ENCODE results near the gene LTBP2.
A peak's percentile ranks its signal among the peaks of the same experiment; 100 is the strongest.

Gene LTBP2

DNA sequence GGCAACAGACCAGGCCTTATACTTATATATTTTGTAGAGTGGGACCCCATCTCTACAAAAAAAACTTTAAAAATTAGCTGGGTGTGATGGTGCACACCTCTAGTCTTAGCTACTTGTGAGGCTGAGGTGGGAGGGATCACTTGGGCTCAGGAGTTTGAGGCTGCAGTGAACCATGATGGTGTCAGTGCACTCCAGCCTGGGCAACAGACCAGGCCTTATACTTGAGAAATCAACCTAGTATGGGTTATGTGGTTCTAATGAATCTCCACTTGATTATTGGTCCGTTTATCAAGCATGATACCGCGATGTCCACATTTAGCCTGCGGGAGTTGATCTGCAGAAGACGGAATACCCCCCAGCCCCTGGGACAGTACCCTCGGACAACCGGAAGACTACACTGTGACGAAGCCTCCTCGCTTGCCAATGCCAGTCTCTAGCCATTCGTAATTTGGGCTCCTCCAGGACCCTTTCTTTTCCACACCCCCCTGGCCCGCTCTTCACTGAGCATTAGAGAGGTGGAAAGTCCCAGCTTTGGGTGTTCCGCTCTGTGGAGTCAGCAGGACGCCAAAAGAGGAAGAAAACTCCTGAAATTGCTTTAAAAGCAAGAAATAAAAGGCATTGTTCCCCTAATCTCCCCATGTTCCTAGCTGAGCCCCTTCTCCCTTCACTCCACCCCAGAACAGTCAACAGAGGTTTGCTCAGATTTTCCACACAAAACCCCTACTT lies 19.4 kb downstream of the LTBP2 start:
- DNase-seq (ENCODE audit: extremely low read depth in 1 of 2, low read depth in 1 of 2) = no peak

DNA sequence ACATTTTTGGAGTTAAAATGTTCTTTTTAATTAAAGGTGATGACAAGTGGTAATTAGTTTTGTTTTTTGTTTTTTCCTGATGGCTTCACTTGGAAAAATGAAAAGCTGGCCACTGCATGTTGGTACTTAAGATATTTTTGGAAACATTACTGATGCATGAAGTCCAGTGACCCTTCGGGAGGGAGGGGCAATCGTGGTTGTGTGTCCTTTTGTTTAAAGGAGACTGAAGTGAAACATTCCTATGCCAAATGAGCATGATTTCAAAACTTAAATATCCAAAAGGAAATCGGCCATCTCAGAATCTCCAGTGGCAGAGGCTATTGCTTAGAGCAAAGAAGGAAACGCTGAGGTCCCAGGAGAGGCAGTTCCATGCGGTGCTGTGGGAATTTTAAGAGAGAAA lies 20.1 kb downstream of the LTBP2 start:
- DNase-seq (ENCODE audit: extremely low read depth in 1 of 2, low read depth in 1 of 2) = no peak

DNA sequence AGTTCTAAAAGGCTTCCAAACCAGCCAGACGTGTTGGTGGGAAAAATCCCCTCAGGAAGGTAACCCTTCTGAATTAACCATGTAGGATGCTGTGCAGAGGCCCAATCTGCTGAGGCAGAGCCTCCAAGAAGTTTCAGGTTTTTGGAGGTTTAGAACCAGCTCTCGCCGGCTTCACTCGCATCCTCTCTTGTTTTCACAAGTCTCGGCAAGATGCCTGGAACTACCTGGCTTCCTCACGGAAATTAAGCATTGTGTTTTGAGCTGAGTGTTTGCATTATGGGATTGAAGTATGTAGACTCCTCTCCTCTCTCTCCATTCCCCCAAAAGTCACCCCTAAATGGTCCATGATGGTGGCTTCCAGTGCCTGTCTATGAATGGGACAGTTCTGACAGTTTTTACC lies 20.6 kb downstream of the LTBP2 start:
- no peak for DNase-seq (ENCODE audit: extremely low read depth in 1 of 2, low read depth in 1 of 2)

DNA sequence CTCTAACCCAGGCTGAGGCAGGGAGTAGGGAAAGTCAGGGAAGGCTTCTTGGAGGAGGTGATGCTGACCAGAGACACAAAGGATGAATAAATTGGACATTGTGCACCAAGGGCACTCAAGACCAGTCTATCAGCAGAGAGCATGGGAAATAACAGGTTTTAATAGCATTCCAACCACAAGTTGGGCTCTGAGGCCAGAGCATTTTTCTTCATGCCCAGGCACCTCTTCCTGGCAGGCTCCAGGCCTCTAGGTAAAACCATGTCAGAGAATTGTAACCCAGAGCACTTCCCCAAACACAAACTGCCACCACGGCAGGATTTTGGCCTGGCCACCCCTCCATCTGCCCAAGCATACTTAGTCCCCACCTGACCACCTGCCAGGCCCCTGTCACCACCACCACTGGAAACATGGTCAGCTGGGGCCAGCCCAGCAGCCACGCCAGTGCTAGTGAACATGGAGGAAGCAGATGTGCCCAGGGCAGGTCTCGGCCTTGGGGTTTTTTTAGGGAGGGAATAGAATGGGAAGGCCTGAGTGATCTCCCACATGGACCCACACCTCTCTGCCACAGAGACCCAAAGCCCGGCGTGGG lies 22.7 kb downstream of the LTBP2 start:
- no peak for DNase-seq (ENCODE audit: extremely low read depth in 1 of 2, low read depth in 1 of 2)

DNA sequence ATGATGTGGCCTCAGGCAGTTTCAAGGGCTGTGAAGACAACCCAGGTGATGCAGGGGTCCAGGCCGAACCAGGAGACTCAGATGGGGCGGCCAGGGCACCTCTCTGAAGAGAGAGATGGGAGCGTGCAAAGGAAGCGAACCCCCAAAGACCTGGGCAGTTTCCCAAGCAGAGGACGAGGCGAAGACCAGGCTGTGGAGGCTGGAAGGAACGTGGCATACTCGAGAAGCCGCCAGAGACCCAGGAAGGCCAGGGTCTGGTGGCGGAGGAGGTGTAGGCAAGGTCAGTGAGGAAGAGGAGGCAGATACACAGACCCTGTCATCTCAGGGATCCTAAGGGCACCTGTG lies 24.7 kb downstream of the LTBP2 start:
- DNase-seq (ENCODE audit: extremely low read depth in 1 of 2, low read depth in 1 of 2) = no peak

DNA sequence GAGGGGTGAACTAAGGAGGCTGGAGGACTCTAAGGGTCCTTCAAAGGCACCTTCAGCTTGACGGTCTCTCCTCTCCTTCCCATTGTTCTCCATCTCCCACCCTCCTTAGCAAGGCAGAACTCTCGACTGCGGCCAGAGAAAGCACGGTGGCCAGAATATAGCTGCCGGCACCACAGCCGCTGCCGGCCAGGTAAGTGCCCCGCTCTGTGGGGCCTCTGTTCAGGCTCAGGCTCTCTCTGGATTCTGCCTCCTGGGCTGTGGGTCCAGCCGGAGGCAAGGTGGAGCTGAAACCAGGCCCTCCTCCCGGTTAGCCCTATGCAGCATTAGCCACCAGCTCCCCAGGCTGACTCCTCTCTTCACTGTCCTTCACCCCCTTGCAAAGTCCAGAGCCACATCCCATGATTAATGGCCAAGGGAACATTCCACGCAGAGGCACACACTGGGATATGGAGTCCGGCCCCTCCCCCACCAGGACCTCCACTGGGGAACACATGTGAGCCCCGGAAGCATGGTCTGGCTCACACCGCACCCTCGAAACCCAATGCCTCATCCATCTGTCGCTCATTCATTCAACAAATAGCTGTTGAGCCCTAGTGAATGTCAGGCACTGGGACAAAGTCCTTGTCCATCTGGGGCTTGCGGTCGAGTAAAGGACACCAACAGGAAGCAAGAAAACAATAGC lies 25.2 kb downstream of the LTBP2 start:
- no peak for DNase-seq (ENCODE audit: extremely low read depth in 1 of 2, low read depth in 1 of 2)

DNA sequence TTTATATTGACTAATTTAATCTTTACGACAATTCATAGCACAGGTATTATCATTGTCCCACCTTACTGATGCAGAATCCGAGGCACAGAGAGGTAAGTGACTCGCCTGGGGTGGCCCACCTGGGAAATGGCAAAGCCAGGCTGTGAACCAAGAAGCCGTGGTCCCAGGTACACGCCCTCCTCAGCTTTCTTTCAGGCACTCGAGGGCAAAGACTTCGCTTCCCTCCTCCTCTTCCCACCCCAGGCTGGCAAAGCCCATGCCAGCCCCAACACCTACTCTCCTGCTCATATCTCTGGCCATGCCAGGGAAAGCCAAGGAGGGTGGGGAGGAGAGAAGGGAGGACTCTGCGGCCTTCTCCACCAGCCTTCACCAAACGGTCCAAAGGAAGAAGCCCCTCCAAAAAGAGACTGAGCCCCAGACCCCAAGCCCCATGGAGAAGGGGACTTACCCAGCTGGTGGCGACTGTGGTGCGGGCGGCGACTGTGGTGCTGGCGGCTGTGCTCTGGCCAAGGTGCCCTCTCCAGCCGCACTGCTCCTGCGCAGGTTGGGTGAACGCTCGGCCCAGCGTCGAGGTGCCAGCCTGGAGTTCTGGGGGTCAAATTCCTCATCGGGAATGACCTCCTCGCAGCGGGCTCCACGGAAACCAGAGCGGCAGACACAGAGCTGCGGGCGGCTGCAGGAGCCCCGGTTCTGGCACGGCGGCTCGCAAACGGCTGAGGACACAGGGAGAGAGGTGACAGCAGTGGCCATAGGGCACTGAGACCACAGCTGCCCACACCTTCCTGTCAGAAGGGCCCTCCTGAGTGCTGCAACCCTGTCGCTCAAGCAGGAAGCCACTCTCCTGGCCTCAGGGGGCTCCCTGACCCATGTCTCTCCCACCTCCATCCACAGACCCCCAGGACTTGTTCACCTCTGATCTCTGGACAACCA lies 26.4 kb downstream of the LTBP2 start:
- no peak for DNase-seq (ENCODE audit: extremely low read depth in 1 of 2, low read depth in 1 of 2)

DNA sequence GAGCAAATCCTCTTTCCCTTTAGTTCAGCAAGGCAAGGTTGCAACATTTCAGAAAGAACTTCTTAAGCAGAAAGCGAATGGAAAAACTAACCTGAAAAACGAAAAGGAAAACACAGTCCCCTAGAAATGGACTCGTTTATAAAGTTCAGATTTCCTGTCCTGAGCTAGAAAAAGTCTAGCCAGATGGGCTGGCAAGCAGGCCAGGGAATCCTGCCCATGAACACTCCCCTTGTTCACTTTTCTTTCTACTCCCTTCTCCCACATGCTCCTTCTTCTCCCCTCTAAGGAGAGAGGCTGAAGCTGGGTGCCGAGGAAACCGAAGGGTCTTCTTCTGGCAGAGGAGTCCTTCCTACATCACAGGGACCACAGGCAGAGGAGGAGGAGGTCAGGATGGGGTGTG lies 27.1 kb downstream of the LTBP2 start:
- no peak for DNase-seq (ENCODE audit: extremely low read depth in 1 of 2, low read depth in 1 of 2)

DNA sequence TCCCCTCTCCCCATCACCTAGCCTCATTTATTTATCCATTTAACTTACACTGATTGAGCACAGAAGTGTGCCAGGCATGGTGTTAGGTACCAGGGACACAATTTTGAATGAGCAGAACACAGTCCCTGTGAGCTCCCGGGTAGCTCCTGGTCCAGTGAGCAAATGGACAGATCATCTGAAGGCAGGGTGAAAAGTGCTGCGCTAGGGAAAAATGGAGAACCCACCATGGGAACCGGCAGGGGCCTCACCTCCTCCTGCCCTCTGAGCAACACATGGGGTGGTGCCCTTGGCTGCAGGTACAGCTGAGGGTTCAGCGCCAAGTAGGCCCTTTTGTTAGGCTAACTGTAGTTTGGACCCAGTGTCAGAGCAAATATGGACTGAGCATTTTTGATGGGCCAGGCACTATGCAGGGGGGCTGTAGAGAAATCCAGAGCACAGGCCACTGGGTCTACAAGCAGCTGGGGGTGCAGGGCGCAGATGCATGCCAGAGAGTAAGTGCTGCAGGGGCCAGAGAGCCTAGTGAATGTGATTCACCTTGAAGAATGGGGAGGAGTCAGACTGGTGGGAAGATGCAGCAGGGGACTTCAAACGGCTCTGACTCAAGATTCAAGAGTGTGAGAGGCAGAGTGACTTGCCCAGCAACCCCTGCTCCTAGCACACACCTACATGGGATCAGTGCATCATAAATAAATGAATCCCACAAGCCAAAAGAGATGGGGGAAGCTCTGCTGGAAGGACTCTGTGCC lies 28.2 kb downstream of the LTBP2 start:
- DNase-seq (ENCODE audit: extremely low read depth in 1 of 2, low read depth in 1 of 2) = peak in 1 of 2 donors; percentile 47

DNA sequence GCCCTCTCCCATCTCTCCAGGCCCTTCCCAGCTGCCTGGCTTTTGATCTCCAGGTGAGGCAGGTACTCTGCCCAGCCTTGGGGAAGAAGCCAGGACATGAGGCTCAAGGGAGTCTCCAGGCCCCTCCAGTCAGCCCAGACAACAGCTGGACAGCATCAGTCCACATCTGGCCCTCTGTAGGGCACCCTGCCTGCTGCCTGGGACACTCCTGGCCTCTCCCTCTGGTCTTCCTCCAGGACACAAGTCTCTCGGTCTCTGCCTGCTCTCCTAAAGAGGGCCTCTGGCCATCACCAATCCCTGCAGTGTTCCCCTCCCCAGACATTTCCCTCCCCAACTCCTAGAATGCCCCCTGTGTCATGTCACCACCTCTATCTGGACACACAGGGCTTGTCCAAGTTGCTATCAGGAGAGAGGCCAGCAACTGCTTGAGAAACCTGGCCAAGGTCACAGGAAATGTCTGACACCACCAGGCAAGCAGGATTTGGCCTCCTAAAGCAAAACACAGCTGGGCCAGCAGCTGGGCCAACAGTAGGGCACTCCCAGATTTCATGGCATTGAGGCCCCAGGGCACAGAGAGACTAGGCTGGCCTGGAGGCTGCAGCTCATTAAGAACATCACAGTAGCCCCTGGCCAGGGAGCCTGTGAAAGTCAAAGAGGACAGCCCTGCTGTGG lies 29.0 kb downstream of the LTBP2 start:
- DNase-seq (ENCODE audit: extremely low read depth in 1 of 2, low read depth in 1 of 2) = no peak

DNA sequence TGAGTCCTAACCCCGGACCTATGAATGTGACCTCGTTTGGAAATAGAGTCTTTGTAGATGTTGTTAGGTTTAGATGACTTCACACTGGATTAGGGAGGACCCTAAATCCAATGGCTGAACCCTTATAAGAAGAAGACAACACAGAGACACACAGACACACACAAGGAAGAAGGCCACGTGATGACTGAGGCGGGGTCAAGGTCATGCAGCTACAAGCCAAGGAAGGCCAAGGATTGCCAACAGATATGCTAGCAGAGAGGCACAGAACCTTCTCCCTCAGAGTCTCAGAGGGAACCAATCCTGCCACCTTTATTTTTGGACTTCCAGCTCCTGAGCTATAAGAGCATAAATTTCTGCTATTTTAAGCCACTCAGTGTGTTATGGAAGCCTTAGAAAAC lies 31.8 kb downstream of the LTBP2 start:
- DNase-seq (ENCODE audit: extremely low read depth in 1 of 2, low read depth in 1 of 2) = no peak

DNA sequence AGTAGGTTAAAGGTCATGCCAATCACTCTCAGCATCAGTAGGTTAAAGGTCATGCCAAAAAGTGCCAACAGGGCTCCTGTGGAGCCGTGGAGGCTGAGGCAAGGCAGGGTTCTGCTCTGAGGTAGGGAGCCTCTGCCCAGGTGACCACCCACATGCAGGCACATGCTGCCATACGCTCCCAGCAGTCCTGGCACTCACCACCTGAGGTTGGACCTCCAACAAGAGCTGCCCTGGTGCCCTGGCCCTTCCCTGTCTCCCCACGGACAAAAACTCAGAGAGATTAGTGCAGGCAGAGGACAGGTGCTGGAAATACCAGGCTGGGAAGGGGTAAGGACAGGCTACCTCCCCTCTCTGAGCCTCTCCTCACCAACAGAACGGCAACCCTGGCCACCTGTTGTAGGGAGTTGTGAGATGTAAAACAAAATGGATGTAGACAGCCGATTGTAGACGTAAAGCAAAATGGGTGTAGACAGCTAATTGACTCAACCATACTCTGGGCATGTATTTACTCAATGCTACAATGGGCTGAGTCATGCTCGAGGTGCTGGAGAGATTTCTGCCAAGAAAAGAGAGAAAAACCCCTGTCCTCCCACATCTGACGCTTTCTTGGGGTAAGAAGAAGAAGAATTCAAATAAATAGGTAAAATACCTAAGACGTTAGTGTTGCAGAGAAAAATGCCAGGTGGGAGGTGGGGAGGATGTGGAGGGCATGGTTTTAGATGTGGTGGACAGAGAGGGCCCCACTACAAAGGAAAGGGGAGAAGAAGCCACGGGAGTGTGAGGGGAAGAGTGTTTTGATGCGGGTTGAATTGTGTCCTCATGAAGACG lies 32.4 kb downstream of the LTBP2 start:
- peak in 1 of 2 donors; percentile 51 for DNase-seq (ENCODE audit: extremely low read depth in 1 of 2, low read depth in 1 of 2)

DNA sequence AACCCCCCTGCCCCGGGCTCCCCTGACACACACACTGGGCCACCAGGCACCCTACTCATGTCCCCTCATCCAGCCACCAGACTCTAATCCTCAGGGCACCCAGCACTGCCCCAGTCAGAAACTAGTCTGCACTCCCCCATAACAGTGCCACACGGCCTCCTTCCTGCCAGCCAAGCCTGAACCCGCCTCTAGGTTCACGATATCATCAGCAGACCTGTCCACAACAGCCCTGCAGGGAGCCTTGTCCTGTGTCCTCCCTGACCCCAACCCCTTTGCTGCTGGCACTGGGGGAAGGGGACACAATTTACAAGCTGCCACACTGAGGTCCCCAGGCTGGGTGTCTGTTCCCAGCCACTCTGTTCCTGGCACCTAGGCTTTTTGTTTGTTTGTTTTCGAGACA lies 33.6 kb downstream of the LTBP2 start:
- no peak for DNase-seq (ENCODE audit: extremely low read depth in 1 of 2, low read depth in 1 of 2)

DNA sequence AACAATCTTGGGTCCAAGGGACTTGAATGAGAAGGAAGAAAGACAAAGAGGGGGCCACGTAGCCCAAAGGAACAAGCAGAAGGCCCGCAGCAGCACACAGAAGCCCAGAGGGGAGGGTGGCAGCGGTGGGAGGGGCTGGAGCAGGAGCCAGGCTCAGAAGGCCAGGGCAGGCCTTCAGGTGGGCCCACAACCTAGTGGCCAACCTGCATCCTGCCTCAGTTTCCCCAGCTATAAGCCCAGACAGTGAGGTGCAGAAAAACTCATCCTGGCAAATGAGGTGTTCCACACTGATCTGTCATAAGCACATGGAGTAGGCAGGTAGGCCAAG lies 34.1 kb downstream of the LTBP2 start:
- no peak for DNase-seq (ENCODE audit: extremely low read depth in 1 of 2, low read depth in 1 of 2)

DNA sequence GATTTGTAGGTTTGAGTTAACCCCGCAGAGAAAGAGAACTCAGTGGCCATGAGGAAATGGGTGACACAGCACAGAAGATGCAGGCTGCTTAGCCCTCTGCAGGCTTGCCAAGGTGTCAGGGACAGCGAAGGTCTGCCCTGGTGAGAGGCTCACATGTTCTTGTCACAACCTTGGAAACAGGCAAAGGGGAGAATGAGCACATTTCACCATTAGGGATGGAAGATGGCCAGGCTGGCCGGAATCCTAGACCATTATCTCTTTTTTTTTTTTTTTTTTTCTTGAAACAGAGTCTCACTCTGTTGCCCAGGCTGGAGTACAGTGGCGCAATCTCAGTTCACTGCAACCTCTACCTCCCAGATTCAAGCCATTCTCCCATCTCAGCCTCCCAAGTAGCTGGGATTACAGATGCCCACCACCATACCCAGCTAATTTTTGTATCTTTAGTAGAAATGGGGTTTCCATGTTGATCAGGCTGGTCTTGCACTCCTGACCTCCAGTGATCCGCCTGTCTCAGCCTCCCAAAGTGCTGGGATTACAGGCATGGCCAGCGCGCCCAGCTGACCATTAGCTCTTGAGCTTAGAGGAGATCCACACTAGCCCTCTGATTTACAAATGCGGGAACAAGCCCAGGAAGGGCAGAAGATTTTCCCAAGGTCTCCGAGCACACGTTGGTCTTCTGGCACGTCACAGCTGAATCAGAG lies 34.6 kb downstream of the LTBP2 start:
- no peak for DNase-seq (ENCODE audit: extremely low read depth in 1 of 2, low read depth in 1 of 2)

DNA sequence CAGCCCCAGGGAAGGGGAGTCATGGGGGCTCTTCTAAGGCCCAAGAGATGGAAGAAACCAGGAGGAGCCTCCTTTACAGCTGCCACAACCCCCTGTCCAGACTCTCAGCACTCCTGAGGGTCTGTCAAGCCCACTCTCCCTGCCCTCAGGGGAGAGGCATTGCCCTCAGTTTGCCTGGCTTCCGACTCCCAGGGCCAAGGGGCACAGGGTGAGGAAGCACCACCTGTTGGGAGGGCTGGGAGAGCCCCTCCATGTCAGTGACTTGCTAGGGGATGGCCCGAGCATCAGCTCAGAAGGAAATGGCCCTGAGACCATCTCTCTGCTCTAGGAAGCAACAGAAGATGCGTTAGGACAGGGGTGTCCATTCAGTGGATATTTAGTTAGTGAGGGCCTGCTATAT lies 36.1 kb downstream of the LTBP2 start:
- DNase-seq (ENCODE audit: extremely low read depth in 1 of 2, low read depth in 1 of 2) = no peak

DNA sequence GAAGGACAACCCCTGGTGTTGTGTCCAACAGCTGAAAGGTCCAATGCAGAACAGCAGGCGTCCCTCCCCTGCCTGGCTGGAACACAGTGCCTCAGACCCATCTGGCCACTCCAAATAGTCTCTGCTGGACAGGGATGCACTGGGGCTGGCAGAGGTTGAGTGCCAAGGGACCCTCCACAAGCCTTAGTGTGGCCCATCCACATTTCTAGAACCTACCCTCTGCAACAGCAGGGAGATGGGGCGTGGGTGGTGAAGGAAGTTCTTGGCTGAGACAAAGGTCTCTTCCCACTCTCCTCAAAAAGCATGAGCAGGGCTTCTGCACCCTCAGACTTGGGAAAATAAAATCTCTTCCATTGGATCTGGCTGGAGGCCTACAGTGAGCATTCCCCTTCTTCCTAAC lies 36.5 kb downstream of the LTBP2 start:
- no peak for DNase-seq (ENCODE audit: extremely low read depth in 1 of 2, low read depth in 1 of 2)

DNA sequence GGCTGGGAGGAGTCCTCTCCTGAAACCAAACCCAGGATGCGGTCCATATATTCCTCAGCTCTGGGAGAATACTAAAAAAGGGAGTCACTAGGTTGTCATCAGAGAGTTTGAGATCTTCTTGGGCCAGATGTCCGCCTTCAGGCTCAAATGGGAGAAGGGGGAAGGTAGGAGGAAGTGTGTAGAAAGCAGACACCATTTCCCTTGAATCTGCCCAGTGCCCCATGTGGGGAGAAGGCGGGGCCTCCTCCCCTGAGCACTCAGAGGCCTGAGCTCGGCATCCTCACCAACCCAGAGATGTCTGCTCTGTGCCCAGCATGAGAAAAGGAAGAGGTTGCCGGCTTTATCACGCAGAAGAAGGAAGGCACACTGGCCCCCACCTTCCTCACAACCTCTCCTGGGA lies 37.3 kb downstream of the LTBP2 start:
- no peak for DNase-seq (ENCODE audit: extremely low read depth in 1 of 2, low read depth in 1 of 2)

DNA sequence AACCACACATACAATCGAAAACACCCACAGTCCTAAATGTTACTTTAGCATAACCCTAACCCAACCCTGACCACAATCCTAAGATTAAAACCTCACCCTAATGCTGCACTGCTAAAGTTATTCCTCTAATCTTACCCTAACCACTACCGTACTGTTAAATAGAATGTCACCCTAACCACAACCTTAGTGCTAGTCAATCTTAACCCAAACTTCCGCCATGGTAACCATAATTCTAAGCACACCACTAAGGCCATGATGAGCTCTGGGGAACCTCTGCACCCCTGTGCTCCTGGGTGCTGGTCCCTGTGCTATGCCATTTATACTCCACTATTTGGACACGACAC lies 38.0 kb downstream of the LTBP2 start:
- DNase-seq (ENCODE audit: extremely low read depth in 1 of 2, low read depth in 1 of 2) = no peak
